HG03066 (cell line): ENCODE data around the gene MRGPRF.
"Not testable (repeated sequence)": the region's sequence is repeated elsewhere in the genome, so short reads cannot be mapped to it uniquely, and the experiment has no call there.

Source experiments
- ATAC-seq: cut with Tn5 transposase; IDR thresholded peaks from one replicate; pipeline ENCODE4 v1.9.1; 2021; ENCODE audit warnings: low read depth; ENCODE audit not compliant: unreplicated experiment

Gene MRGPRF

DNA sequence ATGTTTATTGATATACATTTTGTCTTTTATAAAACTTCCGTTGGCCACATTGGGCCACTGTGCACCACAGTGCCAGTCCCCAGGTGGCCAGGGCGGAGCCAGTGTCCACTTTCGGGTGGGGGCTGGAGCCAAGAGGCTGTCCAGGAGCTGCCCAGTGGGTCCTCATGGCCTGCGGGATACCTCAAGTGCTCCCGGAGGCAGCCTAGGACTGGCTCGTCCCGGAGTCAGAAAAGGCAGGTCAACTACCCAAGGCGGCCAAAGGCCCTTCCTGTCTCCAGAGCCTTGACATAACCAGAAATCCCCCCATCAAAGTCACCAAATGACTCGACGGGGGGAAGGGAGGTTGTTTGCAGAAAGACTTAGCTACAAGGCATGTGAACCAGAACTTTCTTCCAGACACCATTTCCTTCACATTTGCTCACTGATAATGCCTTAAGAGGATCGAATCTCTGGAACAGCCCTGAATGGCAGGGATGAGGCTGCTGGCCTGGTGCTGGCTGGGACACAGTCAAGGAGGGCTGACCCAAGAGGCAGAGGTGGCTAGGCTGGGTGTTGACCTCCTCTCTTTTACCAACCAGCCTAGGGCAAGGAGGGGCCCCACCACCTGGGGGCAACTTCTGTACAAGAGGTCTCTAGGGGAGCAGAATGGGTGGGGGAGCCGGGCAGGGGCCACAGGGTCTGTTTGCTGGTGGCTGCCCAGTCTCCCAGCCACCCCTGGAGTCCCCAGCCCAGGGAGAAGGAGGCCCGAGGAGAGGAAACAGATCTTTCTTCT is 8.4 kb downstream of the MRGPRF start:
- no peak for ATAC-seq

DNA sequence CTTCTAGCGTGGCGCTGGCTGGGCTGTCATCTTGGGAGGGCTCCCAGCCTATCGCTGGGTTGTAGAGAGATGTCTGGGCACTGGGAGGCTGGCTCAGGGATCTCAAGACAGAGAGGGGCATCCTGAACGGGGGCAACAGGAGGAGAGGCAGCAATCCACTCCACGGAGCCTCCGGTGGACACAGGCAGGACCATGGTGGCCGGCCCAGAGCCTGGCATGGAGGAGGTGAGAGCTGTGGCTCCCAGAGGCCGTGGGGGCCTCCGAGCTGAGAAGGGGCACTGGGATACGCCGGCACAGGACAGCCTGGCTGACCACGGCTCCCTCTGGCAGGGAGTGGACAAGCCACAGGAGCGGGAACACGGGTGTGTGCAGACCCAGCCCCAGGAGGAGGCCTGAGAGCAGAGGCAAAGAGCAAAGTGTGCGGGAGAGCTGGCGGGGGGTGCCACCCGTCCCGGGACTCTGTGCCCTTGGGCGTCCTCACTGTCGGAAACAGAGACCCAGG is 9.1 kb downstream of the MRGPRF start:
- no peak for ATAC-seq

DNA sequence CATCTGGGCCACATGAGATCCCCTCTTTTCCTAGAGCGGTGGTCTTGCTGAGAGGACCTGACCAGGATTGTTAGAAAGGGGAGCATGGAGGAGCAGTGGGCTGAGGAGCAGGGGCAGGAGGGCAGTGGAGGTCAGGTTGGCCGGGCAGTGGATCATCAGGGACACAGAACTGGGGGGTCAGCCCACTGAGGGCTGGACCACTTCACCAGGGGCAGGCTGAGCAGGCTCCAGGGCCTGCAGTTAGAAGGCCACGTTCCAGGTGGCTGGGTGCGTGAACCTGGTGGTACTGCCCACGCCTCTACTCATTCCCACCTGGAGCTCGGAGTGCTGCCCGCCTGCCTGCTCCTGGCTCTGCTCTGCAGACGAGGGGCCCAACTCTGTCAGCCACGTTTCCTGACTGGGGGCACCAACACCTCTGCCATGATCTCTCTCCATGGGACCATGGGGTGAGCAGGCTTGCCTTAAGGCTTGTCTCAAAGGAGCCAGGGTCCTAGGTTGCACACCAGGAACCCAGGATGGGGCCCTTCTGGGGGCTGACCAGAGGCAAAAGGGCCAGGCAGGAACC is 9.7 kb downstream of the MRGPRF start:
- no peak for ATAC-seq

DNA sequence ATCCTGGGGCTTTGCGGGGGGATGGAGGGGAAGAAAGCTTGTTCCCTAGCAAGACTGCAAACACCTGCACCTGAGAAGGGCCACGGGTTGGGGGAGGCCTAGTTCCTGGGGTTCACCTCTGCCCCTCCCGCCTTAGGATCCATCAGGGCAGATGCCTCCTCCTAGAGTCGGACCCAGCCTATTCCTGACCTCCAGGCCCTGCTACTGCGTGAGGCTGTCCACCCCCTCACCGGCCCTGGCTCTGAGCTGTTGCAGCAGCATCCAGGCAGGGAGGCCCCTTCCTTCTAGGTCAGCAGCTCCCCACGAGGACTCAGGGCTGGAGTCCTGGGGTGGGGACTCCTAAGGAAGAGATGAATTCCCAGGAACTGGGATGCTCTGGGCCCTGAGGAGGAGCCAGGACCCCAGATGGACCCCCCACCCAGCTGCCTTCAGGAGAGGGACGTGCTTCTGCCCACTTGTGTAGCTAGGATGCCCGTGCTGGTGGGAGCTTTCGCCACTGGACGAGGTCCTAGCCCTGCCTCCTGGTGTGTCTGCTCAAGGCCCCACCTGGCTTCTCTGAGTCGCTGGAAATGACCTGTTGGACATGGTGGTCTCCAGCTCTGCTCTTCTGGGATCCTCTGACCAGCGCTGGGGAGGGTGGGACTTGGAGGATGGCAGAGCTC is 10.3 kb downstream of the MRGPRF start:
- ATAC-seq: no peak

GRCh38 chr11:69002110-69002569 is 10.9 kb downstream of the MRGPRF start:
- ATAC-seq: no peak

DNA sequence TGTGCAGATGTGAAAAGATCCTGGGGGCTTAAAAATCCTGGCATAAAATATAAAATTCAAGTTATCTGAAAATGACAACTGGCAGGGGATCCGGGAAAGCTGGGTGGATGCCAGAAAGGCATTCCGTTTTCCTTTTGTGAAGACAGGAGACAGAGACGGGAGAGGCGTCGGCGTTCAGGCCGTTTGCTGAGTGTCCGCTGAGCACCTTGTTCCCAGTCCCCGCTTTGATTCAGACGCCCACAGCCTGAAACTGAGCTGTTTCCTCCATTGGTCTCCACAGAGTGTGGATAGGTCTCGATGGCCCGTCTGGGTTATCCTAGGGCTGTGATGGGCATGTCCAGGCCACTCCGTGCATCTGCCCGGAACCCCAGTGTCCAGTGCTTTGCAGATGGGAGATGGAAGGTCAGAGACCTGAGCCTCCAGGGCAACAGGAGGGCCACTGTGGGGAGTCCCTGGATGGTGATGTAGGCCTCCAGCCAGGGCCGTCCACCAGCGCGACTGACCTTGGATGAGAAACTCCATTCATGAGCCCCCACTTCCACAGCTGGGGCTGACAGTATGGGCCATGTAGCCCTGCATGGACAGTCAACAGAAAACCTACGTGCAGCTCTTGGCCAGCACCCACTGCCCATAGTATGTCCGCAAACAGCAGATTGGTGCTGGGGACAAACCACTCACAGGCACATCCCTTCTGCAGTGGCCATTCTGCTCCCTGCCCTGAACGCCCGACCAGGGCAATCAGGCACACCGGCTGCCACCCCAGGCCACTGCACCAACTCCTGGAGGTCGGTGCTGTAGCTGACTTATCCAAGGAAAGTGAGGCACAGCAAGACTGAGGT is 11.6 kb downstream of the MRGPRF start:
- ATAC-seq: no peak

DNA sequence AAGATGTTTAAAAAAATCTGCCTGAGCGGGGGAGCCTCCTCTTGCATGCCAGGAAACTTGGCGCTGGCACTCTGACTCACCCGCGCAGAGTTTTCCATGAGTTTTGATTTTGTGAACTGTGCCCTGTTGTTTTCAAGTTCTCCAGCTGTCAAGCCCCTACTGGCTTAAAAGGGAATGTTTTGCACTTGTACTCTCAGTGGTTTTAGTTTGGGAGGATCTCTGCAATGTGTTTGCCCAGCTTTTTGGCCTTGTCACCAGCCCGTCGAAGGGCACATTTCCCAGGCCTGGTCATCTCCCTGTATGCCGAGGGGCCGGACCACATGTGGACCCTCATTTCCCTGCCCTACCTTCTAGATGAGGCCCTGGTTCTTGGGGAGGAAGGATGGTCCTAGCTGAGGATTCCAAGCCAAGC is 12.2 kb downstream of the MRGPRF start:
- no peak for ATAC-seq

GRCh38 chr11:69000391-69000790 is 12.7 kb downstream of the MRGPRF start:
- ATAC-seq: no peak

DNA sequence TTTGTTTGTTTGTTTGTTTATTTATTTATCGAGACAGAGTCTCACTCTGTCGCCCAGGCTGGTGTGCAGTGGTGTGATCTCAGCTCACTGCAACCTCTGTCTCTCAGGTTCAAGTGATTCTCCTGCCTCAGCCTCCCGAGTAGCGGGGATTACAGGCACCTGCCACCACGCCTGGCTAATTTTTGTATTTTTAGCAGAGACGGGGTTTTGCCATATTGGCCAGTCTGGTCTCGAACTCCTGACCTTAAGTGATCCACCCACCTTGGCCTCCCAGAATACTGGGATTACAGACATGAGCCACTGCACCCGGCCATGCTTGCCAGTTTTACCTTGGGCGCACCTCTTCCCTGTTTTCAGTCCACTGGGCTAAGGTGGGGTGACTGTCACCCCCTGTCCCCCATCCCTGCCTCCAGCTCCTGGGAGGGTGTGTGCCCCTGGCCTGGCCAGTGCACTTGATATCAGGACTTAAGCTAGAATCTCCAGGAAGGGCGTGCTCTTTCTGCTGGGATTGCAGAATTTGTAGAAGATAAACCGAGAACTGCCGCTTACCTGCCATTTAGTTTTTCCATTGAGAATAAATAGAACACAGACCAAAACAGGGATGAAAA is 13.2 kb downstream of the MRGPRF start:
- not testable (repeated sequence) for ATAC-seq

DNA sequence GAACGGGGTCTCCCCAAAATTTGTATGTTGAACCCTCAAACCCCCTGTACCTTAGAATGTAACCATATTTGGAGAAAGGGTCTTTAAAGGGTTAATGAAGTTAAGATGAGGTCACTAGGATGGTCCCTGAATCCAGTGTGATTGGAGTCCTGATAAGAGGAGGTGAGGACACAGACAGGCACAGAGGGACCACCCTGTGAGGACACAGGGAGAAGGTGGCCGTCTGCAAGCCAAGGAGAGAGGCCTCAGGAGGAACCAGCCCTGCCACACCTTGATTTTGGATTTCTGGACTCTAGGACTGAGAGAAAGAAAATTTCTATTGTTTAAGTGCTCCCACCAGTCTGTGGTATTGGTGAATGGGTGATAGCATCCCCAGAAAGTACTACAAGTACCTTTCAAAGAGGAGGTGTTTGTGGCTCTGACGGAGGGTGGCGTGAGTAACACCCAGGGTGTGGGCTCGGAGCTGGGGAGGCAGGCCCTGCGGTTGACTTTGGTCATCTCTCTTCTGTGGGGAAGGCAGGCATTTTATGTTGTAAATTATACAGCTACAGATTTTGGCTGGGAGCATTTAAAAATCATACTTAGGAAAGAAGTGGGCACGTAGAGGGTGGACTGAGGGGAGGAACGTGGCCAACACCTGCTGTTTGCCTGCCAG is 13.8 kb downstream of the MRGPRF start:
- ATAC-seq: no peak

DNA sequence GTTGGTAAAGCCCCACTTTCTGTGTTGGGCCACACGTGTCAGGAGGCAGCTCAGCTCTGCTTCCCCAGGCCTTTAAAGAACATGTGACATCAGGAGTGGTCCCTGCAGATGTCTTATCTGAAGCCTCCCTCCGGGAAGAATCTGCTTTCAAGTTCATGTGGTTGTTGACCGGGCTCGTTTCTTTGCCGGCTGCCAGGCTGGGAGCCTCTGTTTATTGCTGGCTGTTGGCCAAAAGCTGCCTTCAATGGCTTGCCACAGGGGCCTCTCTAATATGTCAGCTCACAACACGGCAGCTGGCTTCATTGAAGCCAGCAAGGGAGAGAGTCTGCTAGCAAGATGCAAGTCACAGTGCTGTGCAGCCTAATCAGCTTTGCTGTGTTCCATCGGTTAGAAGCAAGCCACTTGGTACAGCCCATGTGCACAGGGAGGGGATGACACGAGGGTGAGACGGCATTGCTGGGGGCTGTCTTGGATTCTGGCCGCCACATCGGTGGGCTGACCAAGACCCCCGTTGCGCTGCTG is 14.6 kb downstream of the MRGPRF start:
- ATAC-seq: no peak

- no peak for ATAC-seq
Measured at GRCh38 chr11:68997995-68998348, 15.1 kb downstream of the MRGPRF start.

DNA sequence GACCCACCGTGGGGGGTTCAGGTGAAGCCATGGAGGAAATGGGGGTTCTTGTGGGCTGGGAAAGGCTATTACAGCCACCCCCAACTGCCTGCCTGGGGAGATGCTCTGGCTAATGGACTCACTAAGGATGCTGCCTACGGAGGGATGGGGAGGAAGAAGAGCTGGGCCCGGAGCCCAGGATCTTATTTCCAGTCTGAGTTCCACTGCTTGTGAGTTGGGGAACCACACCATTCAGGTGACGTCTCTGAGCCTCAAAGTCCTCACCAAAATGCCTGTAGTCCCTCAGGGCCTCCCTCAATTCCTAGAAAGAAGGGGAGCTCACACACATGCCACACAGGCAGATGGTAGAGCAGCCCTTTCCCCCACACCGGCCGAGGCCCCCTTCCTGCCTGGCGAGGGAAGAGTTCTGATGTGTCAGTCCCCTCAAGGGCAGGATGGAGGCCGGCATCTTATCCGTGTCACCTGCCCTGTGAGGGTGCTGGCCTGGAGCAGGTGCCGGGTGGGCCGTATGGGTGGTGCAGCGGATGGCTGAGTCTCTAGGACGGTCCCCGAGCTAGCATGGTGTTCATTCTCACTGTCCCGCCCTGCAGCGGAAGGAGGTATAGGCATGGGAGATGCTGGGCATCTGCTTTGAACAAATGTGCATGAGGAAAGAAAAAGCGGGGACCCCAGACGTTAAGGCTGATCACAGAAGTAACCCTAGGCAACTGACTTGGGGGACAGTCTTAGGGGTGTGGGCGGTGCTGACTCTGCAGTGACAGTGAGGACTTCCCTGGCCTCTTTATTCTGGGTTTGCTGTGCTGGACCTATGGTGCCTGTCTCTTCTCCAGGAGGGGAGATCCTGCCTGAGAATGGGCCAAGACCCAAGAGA is 15.7 kb downstream of the MRGPRF start:
- ATAC-seq: no peak

DNA sequence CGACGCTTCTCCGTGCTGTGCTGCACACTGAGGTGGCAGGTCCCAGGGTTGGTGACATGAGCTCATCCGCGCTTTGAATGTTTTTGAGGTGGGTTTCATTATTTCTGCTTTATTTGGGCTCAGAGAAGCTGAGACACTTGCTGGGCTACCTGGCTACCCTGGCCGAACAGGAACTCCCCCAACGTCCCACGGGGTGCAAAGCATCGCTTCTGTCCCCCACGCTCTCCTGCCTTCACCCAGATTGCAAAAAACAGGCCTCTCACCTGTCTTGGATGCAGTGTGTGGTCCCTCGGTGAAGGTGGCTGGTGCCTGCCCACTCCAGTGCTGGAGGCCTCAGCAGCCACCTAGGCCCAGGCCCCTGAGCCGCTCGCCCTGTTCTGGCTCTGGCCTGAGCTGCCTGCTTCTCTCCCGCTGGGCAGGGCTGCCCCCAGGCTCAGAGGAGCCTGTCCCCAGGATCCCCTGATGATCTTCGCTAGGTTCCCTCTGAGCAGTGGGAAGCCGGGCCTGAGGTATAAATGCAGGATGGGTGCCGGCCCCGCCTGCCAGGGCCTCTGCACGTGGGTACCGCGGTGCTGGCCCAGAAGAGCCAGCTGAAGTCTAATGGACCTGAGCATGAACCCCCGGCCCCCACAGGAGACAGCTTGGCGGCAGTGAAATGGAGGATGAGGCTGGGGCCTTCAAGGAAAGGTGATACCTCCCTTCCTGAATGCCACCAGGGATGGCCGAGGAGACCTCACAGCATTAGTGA is 16.5 kb downstream of the MRGPRF start:
- no peak for ATAC-seq

GRCh38 chr11:68994894-68995285 is 18.2 kb downstream of the MRGPRF start:
- no peak for ATAC-seq

- ATAC-seq: no peak
Measured at GRCh38 chr11:68994161-68994893, 18.7 kb downstream of the MRGPRF start.

- no peak for ATAC-seq
Measured at GRCh38 chr11:68993546-68993945, 19.5 kb downstream of the MRGPRF start.
